NCI-H187 treated with DMSO at 0.1 percent for 48 hours (cell line): Measurements from ENCODE around the gene PSMG4.

ENCODE experiments used
- DNase-seq: peaks from one replicate; lab custom pipeline; 2025; lab: John Stamatoyannopoulos, UW

The PSMG4 gene

DNA sequence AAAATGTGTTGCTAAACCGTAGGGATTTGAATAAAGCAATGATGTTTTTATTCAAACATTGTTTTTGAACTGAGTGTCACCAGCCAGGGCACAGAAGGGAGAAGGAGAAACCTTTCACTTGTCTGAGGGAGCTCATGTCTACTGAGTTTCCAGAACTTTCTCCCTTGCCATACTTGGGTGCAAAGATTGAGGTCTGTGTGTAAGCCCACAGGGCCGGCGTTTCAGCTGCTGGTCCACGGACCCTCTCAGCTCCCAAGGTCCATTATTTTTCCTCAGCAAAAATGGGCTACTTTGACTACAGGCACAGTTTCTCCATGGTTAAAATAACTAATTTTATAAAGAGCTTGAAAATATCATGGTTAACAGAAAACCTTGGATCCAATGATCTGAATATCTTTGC, 32.6 kb downstream of the PSMG4 start:
- no peak for DNase-seq

DNA sequence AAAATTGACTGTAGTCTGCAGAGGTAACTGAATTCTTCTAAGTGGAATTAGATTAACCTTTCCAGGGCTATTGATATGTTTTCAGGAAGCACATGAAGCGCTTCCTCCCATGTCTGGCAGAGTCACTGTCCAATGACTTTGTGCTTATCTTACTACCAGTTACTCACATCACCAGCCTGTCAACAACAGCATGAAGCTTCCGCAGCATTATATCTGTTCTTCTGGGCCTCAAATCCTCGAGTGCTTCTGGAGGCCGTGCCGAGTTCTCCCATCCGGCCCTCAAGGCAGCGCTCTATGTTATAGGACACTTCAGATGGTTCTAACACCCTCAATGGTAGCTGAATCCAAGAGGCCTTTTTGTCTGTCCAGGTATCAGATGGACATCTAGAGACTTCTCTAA, 33.2 kb downstream of the PSMG4 start:
- DNase-seq, result no peak

GRCh38 chr6:3292431-3293197, 33.9 kb downstream of the PSMG4 start:
- DNase-seq, result no peak

GRCh38 chr6:3293271-3294155, 34.8 kb downstream of the PSMG4 start:
- DNase-seq, result no peak

DNA sequence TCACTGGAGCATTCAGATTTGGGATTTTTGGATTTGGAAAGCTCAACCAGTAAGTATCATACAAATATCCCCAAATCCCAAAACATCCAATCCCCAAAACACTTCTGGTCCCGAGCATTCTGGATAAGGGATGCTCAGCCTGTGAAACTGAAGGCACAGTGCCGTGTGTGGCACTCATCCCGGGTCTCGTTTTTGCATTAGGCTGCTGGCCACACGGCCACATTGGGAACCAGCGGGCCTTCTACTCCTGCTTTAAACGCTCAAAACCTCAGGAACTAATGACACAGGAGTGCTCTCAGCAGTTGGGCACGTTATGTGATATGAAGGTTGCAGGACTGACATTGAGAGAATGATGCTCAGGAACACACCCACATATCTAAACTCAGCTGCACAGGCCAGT, 35.6 kb downstream of the PSMG4 start:
- no peak for DNase-seq

DNA sequence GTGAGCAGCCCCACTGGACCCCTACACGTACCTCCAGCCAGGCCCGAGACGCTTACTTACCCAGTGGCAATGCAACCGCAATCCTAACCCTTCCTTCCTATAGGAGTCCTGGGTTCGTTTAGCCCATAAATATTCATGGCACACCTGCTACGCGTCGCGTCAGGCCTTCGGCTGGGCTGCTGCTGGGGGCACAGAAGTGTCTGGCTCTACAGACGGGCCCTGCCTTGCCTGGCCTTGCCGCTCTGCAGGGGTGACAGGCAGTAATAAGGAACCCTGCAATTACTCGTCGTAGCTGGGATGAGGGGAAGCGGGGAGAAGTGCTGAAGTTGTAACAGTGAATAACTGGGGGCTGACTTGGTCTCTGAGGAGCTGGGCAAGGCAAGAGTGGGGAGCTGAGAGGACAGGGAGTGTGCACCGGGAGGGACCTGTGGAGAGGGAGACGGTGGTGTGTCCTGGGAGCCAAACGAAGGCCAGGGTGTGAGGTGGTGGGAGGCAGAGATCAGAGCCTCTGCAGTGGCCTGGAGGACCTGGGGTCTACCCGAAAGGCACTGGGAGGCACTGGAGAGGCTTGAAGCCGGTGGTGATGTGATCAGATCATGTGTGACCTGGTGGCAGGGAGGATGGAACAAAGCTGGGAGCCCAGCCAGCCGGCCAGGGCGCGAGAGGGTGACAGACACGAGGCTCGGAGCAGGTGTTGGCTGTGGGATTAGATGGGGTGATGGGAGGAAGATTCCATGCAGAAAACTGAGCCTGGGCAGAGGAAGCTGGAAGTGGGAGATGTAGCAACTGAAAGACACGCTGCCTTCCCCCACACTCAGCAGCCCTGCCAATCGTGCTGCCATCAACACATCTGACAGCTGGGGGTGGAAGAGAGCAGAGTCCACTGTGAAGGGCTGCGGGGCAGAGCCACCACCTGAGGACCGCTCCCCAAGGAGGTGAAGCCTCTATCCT, 36.4 kb downstream of the PSMG4 start:
- no peak for DNase-seq

DNA sequence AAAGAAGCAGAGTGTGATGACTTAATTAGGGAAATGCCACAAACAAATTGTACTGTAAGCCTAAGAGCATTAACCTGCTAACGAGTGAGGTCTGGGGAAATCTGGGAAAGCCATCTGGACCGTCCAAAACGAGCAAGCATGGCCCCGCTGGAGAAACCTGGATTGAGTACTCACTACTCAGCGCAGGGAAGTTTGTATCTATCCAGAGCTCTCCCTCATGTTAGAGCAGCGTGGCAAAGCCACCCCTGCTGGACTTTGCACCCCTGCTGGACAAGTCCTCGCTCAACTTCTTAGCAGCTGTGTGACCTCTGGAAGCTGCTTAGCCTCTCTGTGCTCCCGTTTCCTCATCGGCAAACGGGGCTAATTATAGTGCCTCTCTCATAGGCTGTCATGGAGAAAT, 37.3 kb downstream of the PSMG4 start:
- no peak for DNase-seq

- DNase-seq, result no peak
These were observed 37.8 kb downstream of the PSMG4 start for GRCh38 chr6:3296537-3296936.

GRCh38 chr6:3297006-3297405, 38.3 kb downstream of the PSMG4 start:
- no peak for DNase-seq

DNA sequence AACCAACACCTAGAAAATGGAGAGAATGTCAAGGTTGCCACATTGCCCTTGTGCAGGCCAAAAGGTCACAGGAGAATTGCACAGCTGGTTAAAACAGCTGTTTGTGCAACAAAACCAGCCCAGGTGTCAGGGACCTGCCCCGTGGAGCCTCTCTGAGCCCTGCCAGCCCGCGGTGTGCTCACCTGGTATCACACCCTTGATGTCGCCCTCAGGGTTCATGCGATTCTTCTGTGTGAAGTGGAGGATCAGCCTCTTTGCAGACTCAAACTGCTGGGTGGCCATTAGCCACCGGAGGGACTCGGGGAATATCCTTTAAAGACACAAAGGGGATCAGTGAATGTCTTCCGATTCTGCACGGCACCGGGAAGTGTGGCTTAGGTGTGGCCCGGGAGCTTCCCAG, 39.2 kb downstream of the PSMG4 start:
- DNase-seq, result no peak

DNA sequence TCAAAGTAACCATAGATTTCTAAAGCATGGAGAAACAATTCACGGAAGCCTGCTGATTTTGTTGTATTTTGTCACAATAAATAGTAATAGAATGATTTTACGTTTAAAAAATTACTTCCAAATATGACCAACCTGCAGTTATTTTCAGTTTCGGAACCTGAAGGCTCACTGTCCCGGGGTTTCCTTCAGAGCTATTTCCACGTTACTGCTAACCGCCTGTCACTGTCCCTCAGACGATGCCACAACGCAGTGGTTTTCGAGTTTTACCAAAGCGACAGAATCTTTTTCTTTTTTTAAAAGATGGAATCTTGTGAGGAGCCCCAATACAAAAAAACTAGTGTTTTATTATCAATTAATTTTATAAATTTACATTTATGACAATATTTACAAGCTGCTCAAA, 40.5 kb downstream of the PSMG4 start:
- no peak for DNase-seq

DNA sequence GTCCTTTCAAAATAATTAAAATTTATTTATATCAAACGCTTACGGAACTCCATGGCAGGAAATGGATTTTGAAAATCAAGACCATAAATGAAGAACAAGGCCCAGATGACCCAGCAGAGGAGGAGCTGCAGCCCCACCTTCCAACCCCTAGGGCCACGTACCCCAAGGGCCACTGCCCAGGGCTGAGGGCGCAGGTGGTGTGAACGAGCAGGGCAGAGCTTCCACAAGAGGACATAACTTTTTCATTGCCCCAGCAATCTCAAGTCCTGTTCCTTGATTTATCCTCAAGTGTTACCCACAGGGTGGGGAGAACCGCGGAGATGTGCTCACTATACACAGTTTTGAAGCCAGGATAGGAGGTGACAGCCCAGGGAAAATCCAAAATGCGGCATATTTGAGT, 42.8 kb downstream of the PSMG4 start:
- no peak for DNase-seq

DNA sequence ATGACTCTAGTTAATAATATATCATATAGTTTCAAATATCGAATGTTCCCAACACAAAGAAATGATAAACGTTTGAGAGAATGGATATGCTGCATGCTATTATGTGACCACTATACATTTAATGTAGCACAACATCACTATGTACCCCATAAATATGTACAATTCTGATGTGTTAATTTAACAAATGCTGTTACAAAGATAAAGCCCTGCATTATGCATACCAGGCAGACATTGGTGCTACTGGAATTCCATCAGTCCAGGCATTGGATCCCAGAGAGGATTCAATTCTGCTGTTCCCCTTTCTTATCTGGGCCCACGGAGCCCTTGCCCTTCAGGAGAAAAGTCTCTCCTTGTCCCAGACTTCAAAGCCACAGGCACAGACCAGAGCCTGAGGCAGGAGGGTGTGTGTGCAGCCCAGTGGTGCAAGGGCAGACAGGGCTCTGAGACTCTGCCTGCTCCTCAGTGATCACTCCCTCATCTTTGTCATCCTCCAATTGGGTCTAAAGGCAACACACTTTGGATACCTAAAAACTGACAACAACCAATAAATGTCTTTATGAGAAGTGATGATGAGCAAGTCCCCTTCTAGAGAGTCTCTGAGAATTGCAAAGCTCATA, 45.2 kb downstream of the PSMG4 start:
- no peak for DNase-seq

- DNase-seq, result no peak
These were observed 45.9 kb downstream of the PSMG4 start for GRCh38 chr6:3304500-3305215.

GRCh38 chr6:3305216-3305565, 46.4 kb downstream of the PSMG4 start:
- no peak for DNase-seq

GRCh38 chr6:3305831-3306230, 47.1 kb downstream of the PSMG4 start:
- DNase-seq, result no peak

DNA sequence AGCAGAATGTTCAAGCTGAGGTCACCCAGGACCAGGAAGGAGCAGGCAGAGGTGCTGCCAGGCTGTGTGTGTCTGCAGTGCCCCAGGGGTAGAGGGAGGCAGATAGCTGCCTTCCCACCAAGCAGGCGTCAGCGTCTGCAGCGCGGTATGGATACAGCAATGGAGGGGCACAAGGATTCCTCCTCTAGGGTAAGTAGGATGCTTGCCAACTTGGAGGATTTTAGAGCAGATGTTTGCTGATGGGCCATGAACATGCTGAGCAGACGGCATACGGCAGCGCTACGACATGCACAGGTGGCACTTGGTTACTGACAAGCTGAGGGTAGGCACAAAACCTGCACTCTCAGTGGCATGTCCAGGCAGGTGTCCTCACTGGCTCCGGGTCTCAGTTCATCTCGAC, 48.1 kb downstream of the PSMG4 start:
- no peak for DNase-seq

DNA sequence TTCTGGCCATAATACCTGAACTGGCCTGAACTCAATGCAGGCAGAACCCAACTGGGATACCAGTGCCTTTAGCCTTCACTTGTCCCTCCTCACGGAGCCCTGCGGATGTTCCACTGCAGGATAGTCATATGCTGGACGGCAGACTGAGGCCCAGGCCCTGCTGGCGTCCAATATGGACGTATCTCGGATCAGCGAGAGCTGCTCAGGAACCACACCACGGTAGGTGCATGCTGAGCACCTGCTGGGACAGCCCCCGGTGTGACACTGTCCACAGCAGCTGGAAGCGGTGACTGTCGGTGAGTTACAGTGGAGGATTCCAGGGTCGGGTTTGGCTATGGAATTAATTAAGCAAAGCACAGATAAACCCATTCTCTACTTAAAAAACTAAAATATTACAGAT, 48.7 kb downstream of the PSMG4 start:
- DNase-seq, result no peak

DNA sequence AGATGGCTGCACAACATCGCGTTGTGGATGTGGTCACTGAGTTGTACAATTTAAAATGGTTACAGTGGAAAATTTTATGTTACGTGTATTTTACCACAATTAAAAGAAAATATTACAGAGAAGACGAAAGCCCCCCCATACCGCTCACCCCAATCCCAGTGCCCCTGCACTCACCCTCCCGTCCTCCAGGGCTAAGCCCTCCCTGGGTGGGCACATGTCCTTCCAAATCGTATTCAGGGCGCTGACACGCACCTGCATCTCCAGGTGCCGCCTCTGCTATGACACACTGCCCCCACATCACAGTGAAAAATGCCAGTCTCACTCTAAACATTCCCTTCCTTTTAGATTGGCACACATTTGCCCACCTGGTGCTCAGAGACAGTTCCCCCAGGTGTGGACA, 49.4 kb downstream of the PSMG4 start:
- no peak for DNase-seq

DNA sequence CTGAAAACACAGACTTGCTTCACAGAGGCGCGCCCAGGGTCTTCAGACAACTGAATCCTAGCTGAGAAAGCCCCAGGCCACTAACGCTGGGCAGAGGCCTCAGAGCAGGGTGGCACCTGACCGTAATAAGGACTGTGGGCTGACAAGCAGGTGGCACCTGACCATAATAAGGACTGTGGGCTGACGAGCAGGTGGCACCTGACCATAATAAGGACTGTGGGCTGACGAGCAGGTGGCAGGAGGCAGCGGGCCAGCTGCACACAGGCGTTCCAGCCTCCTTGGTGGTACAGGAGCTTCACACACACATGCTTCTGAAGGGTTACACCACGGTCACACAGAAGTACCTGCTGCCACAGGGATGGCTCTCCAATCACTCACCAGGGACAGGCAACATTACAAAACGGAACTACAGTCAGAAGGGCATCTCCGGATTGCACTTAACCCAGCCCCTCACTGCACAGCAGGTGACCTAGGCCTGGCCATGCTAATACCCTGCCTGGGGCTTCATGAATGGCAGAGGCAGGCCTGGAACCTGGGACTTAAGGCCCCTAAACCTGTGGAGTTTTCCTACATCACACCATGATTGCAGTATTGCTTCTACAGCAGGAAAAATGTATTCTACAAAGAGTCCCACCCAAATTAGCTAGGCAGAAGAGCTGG, 50.8 kb downstream of the PSMG4 start:
- DNase-seq, result peak; percentile 82

DNA sequence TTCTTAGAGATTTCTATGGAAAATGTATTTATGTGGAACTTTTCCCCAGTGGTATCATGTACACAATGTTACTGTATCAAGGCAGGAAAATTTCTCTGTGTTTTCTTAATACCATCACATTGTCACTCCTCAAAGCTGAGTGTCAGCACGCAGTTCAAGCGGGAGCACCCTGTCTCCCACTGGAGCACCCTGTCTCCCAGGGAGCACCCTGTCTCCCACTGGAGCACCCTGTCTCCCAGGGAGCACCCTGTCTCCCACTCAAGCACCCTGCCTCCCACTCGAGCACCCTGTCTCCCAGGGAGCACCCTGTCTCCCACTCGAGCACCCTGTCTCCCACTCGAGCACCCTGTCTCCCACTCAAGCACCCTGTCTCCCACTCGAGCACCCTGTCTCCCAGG, 51.3 kb downstream of the PSMG4 start:
- no peak for DNase-seq
